Activated T-cell treated with anti-CD3 and anti-CD28 coated beads for 48 hours (primary cell): ENCODE results near the gene TBCD.
"Not testable (repeated sequence)": the region's sequence is repeated elsewhere in the genome, so short reads cannot be mapped to it uniquely, and the experiment has no call there.

ENCODE experiments used
- DNase-seq: peaks from one replicate; pipeline ENCODE4 v3.0.0-alpha.2; 2020; ENCODE audit warnings: low read depth

The TBCD gene

DNA sequence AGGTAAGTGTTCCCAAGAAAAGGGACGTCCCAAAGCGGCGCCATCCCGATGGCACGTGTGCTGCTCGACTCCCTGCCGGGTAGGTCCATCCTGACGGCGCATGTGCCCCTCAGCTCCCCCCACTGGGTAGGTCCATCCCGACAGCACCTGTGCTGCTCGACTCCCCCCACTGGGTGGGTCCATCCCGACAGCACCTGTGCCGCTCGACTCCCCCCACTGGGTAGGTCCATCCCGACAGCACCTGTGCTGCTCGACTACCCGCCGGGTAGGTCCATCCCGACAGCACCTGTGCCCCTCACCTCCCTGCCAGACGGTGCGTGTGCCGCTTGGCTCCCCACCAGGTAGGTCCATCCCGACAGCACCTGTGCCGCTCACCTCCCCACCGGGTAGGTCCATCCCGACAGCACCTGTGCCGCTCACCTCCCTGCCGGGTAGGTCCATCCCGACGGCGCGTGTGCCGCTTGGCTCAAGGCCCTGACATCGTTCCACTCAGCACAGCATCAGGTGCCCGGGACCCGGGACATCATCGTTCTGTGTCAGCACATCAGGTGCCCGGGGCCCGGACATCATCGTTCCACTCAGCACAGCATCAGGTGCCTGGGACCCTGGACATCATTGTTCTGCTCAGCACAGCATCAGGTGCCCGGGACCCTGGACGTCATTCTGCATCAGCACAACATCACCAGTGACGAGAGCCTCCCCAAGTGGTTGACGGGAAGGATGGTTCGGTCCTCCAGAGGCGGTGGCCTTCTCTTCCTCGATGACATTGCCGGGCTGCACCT, 22.2 kb upstream of the TBCD start:
- no peak for DNase-seq

DNA sequence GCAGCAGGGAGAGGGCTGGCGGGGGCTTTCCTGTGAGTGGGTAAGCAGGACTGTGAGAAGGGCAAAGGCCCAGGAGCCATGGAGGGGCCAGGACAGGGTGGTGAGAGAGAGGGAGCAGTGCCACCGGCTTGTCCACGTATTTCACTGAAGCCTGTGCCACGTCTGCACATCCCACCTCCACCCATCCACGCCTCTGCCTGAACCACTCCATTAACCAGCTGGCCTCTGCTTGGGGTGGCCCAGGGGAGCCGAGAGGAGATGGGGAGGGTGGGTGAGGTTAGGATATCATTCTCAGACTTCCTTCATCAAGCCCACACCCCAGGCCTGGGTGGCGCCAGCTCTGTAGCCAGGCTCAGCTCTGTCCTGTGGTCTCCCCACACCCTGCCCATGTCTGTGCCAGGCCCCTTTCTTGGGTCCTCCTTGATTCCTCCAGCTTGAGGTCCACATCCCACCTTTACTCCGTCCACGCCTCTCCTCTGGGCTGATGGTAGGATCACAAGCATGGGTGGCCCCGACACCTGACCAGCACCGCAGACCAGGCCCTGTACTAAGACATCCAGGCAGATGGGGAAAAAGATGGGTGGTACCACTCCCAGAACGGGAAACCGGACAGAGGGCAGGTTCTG, 19.6 kb upstream of the TBCD start:
- no peak for DNase-seq

DNA sequence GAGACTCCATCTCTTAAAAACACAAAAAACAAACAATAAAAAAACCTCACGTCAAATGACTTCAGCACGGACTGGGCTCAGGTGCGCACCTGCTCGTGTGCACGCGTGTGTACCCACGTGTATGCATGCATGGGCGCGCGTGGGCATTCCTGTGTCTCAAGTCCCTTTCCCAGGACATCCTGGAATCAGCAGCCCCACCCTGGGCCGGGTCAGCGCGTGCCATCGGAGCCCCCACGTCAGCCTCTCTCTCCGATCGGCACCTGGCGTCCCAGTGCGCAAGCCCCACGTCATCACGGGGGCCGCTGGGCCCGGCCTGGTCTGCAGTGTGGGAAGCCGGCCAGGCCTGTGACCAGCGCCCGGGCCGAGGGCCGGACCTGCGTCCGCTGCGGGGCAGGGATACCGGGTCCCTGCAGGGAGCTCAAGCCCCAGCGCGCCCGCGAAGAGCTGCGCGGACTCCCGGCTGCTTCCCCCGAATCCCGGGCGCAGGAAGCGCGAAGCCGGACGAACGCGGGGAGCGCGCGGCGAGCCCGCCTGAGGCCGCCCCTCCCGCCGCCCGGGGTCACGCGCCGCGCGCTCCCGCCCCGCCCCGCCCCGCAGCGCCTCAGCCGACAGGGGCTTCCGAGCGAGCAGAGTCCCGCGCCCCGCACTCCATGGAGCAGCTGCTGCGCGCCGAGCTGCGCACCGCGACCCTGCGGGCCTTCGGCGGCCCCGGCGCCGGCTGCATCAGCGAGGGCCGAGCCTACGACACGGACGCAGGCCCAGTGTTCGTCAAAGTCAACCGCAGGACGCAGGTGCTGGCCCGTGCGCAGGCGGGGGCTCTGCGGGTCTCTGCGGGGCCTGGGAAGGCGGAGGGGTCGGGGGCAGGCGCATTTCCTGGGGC, 16.6 kb upstream of the TBCD start, which contains the start of gene FN3K:
TSS of gene FN3K (plus strand) at position 629 of the 880 bp plus-strand sequence. CDS start at position 651, 22 bp downstream.
- DNase-seq = peak; percentile 24

DNA sequence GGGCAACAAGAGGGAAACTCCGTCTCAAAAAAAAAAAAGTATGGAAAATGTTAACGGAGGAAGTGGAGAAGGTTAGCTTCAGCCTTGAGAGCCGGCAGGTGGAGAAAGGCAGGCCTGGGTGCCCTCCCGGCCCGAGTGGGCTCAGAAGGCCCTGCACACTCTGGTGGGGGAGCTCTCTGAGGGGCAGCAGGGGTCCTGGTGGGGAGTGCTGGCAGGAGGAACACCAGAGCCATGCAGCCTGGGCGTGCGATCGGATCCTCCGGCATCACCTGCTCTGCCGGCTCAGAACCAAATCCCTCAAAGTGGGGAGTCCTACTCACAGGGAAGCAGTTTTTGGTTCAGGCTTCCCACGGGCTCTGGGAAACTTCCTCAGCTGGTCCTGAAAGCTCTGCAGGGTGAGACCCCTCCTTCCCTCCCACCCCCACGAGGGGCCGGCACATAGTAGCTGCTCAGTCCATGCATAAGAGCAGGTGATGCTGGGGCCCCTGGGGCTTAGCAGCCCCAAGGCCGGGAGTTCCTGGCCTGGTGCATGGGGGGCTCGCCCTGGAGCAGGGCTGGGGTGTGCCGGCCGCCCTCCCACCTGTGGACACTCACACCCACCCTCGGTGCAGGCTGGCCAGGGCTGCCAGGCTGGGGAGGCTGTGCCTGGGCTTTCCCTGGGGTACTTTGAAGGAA, 15.2 kb upstream of the TBCD start:
- no peak for DNase-seq

DNA sequence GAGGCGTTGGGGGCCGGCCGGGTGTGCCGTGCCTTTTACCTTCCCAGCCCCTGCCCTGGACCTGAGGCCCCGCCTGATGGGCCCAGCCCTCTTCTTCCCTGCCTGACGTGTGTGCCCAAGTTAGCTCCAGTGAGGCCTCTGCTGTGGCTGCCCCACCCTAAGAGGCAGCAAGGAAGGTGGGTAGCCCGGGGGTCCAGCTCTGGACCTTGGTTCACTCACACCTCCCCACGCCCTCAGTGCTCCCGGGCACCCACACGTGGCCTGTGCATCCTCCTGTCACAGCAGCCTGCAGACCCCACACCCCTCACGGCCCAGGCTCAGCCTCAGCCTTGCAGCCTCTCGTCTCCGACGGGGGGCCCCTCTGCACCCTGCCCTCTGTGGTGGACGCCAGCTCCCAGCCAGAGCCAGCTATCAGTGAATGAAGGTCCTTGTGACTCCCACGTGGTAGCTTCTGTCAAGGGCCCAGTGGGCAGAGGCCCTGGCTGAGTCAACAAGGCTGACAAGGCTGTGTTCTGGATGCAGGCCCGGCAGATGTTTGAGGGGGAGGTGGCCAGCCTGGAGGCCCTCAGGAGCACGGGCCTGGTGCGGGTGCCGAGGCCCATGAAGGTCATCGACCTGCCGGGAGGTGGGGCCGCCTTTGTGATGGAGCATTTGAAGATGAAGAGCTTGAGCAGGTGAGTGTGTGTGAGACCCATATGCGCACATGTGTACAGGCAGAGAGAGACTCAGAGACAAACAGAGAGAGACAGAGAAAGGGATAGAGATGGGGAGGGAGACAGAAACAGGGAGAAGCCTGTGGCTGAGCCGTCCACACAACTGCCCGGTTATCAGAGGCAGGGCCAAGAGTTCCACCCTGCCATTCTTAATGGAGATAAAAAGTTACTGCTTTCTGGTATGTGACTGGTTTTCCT, 13.6 kb upstream of the TBCD start:
- no peak for DNase-seq

DNA sequence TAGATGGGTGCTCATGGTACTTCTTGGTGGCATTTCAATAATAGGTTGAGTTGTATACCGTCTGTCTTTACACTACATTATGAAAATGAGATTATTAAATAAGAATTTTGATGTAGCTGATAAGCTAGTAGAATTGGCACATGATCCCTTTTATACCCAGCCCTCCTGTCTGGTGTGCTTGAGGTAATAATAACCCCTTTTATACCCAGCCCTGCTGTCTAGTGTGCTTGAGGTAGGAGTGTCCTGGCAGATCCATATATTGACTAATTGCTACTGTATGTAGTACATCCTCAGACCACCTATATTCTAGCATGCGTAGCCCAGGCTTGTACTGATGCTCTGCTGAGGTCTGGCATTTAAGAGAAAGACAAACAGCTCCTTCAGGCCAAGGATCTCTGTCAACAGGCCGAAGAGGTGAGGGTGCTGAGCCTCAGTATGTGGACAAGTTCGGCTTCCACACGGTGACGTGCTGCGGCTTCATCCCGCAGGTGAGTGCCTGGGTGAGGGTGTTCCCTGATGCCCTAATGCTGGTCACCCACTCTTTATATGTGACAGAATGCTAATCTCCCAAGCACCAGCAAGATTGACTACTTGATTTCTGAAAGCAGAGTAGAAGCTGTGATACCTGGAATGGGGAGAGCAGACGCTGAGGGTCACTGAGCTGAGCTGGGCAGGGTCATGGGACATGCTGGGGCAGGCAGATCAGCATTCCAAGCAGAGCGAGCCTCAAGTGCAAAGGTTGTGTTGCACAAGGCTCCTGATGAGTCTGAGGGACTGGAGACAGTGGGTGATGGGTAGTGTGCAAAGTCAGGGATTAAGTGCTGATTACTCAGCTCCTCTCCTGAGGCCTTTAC, 10.7 kb upstream of the TBCD start:
- DNase-seq = no peak

DNA sequence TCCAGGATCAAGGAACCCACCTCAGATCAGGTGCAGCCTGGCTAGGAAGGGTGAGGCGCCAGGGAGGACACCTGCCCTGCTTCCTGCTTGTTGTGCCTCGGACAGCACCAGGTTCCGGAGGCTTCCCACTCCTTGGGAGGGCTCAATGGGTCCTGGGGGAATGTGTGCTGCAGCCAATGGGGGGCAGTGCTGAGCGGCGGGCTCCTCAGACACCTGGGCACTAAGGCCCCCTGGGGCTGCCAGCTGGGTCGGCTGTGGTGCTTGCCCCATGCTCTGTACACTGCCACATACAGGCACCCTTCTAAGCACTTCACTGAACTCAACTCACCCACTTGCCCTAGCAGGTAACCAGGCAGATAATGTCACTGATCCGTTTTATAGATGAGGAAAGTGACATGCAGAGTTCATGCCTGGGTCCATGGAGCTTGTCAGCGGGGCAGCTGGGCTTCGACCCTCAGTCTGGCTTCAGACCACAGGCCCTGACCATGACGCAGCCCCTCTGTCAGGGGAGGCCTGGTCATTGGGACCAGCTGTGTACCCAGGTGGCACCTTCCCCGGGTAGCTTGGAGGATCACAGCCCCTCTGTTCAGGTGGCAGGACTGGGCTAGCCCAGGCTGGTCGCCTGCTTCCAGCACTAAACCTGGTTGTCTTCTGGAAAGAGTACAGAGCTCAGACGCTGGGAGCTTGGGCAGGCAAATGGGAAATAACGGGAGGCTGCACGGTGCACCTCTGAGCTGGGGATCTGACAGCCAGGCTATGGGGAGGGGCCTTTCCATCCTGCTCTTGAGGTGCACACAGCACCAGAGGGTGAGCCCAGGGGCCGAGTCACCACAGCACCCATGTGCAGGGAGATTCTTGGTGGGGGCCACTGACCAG, 8.3 kb upstream of the TBCD start:
- DNase-seq = no peak

DNA sequence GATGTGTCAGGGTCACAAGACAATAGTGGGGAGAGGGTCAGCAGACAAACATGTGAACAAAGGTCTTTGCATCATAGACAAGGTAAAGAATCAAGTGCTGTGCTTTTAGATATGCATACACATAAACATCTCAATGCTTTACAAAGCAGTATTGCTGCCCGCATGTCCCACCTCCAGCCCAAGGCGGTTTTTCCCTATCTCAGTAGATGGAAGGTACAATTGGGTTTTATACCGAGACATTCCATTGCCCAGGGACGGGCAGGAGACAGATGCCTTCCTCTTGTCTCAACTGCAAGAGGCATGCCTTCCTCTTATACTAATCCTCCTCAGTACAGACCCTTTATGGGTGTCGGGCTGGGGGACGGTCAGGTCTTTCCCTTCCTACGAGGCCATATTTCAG, 7.1 kb upstream of the TBCD start:
- DNase-seq = not testable (repeated sequence)

DNA sequence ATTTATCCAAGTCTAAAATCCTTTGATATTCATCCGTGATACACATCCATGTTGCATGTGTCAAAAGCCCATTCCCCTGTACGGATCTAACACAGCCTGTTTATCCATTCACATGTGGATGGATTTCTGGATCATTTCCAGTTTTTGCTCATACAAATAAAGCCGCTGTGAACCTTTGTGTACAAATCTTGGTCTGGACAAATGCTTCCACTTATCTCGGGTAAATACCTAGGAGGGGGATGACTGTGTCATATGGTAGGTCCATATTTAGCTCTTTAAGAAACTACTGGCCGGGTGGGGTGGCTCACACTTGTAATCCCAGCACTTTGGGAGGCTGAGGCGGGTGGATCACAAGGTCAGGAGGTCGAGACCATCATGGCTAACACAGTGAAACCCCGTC, 6.3 kb upstream of the TBCD start:
- DNase-seq = no peak

DNA sequence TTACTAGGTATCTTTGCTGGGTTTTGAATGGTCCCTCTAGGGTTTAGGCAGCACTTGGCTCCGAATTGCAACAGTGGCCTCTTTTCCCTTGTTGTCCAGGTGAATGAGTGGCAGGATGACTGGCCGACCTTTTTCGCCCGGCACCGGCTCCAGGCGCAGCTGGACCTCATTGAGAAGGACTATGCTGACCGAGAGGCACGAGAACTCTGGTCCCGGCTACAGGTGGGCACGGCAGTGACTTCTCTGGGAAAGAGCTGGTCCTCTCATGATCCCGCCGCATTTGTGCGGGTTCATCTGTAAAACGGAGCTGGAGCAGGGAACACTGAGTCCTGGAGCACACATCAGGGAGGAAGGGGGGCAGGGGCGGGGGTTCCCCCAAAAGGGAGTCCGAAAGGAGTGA, 3.1 kb upstream of the TBCD start:
- DNase-seq = no peak

DNA sequence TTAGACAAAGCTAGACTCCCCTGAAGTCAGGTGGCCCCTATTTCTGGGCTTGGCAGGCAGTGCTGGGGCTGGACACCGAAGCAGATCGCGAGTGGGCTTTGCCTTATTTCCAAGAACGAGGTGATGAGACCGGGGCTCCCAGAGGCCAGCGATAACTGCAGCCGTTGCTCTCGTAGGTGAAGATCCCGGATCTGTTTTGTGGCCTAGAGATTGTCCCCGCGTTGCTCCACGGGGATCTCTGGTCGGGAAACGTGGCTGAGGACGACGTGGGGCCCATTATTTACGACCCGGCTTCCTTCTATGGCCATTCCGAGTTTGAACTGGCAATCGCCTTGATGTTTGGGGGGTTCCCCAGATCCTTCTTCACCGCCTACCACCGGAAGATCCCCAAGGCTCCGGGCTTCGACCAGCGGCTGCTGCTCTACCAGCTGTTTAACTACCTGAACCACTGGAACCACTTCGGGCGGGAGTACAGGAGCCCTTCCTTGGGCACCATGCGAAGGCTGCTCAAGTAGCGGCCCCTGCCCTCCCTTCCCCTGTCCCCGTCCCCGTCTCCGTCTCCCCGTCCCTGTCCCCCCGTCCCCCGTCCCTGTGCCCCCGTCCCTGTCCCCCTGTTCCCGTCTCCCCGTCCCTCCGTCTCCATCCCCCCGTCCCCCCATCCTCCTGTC, 1.5 kb upstream of the TBCD start:
- no peak for DNase-seq

DNA sequence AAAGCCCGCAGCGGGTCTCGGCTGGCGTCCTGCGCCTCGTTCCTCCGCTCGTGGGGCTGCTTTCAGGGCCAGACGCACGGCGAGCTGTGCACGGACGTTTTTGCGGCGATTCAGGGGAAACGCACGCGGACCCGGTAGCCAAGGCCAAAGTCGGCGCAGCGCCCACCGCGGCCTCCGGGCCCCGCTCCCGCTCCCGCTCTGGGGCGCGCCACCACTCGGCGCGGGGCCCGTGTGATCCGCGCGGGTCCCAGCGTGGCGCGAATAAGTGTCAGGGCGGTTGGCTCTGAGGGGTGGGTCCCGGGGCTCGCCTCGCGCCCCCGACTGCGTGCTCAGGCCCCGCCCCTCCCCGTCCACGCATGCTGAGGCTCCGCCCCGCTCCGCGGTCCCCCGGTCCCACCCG, 694 bp upstream of the TBCD start:
- no peak for DNase-seq

DNA sequence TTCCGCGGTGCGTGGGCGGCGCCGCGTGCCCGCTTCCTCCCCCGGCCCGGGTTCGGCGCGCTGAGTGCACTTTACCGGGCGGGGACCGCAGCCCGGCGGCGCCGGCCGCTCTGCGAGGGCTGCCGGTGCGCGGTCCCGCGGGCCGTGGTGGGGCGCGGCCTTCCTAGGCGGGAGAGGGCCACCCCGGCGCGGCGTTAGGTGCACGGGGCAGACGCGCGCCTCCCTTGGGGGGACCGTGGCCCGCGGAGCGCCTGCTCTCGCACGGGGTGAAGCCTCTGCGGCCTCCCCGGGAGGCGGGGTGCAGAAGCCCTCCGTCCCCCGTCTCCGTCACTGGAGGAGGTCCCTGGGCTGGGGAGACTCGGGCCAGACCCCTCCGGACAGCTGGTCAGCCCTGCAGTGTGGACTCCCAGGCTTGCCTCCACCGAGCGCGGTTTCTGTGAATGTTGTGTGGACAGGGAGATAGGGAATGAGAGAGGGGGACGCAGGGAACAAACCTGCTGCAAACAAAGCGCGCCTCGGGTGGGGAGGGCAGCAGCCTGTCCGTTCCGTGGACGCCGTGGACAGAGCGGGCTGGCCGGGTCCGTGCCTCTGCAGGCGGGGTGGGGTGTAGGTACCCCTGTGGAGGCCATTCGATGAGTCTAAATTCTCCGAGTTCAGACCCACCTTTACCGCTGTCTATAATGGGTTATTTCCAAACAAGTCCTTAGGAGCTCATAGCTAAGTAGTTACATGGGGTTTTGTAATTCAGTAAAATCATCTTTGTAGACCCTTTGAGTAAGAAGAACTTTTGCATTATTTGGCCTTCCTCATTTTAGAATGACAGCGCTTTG, 721 bp downstream of the TBCD start:
- DNase-seq = no peak

DNA sequence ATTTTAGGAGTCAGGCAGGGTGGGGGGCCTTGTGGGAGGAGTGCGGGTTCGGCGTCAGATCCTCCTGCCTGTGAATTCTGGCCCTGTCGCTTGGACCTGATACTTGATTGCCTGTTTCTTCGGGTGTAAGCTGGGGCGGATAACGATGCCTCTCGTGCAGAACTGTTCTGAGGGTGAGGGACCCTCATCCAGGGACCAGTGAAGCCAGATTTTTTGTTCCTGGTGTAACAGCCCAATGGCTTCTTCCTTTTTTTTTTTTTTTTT, 1.3 kb downstream of the TBCD start:
- DNase-seq = no peak

DNA sequence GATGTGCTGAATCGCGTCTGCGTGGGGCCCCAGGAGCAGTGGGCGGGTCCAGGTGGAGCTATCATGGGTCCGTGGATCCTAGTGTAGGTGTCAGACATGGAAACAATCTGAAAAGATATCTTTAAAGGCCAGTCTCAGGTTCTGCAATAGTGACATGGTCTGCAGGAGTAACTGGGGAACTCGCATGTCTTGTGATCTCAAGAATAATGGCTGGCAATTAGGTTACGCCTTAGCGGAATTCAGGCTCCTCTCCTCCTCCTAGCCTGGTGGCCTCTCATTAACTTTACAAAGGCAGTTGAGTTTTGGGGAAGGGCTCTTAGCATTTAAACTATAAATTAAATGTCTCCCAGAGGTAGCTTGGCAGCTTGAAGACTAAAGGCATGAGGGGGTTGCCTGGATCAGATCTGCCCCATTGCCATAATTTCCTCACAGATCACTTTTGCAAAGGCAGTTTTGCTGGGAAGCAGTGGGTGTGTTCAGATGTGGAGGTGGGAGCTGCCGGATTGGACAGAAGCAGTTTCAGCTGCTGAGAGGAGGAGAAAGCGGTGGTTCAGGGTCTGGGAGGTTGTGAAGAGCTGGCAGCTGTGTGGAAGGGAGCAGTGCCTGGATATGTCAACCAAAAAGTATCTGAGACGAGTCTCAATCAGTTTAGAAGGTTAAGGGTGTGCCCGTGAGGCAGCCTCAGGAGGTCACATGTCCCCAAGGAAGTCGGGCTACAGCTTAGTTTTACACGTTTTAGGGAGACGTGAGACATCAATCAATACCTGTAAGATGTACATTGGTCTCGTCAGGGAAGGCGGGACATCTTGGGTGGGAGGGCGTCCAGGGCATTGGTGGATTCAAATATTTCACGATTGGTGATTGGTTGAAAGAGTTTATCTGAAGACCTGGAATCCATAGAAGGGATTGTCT, 2.7 kb downstream of the TBCD start:
- no peak for DNase-seq

DNA sequence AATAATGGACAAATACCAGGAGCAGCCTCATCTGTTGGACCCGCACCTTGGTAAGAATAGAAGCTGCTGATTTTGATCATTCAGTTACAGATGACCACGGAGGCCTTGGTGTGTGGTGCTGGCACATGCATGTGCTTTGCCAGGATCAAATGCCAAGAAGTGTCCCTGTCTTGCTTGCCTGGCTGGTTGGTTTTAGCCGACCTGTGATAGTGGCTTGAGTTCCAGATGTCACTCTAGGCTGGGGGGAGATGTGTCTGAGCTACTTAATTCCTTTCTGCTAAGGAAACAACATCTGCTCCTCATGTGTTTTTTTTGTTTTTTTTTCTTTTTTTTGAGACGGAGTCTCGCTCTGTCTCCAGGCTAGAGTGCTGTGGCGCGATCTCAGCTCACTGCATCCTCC, 4.3 kb downstream of the TBCD start:
- no peak for DNase-seq

DNA sequence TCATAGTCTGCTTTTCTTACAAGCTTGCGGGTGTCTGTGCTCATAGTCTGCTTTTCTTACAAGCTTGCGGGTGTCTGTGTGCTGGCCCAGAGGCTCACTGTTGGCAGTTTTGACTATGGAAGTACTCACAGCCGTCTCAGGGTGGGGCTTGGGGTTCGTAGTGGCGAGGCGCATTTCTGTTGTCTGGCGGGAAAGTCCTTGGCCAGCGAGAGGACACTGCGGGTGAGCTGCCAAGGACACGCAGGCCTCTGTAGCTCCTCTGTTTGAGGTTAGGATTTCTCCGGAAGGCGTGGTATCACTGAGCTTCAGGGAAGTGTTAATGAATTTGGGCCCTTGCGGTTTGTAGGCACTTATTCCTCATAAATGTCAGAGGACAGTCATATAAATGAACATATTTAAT, 13.5 kb downstream of the TBCD start:
- no peak for DNase-seq
